Endothelial cell of umbilical vein (primary cell): ENCODE results near the gene THEMIS2. TPM values are rescaled to one million over a fixed set of nuclear protein-coding genes. Genes with fewer than 3 reads are reported as not detected.

ENCODE experiments used
- BruUV-seq: library from RNA; stranded (reverse); fragments of 400-500 nt; replicated peaks from 2 replicates; lab custom pipeline; 2021; lab: Mats Ljungman, UMichigan
- CTCF ChIA-PET: fragments of 300-600, 350-600 bp; sonication (Branson Sonifier 250); formaldehyde crosslinking; loops from one replicate; lab custom pipeline; 2021; ENCODE audit warnings: antibody characterized with exemption, inconsistent platforms; lab: Charles Lee
- POLR2A ChIA-PET: fragments of 300-600, 350-600 bp; sonication (Branson Sonifier 250); formaldehyde crosslinking; loops from one replicate; lab custom pipeline; 2021; ENCODE audit warnings: antibody characterized with exemption, inconsistent platforms; lab: Charles Lee
- DNase-seq: peaks from one replicate; pipeline ENCODE4 v3.0.0-alpha.2; 2011; ENCODE audit warnings: low read depth, low spot score
- FAIRE-seq: peaks from 2 replicates; lab custom pipeline; 2011; peaks lifted over from hg19 to GRCh38; lab: Jason Lieb, UNC
- H2AFZ ChIP-seq: 2 replicates; pipeline ENCODE4 v1.6.0; 2012; ENCODE audit warnings: low read depth, low read length, control low read depth, inconsistent platforms
- H3K27ac ChIP-seq: 2 replicates; pipeline ENCODE4 v1.5.1; 2011; ENCODE audit warnings: low read depth, mild to moderate bottlenecking, control low read depth, low read length, moderate library complexity; ENCODE audit not compliant: insufficient read depth
- H3K27me3 ChIP-seq, 2 experiments: 2 replicates each; pipeline versions ENCODE4 v1.6.0 to v1.6.1; 2011; ENCODE audit warnings: low read length in 2 of 2, mixed read lengths in 1 of 2; ENCODE audit not compliant: control insufficient read depth in 2 of 2, insufficient read depth in 2 of 2
- H3K36me3 ChIP-seq, 2 experiments: 2 replicates in 1 of 2; 3 replicates in 1 of 2; pipeline ENCODE4 v1.5.1; 2011; ENCODE audit warnings: low read length in 2 of 2, mild to moderate bottlenecking in 1 of 2, moderate library complexity in 1 of 2; ENCODE audit not compliant: control insufficient read depth in 2 of 2, insufficient read depth in 2 of 2; ENCODE audit errors: extremely low read depth in 1 of 2
- H3K4me1 ChIP-seq: 3 replicates; pipeline ENCODE4 v1.5.1; 2011; ENCODE audit warnings: mild to moderate bottlenecking, low read length; ENCODE audit not compliant: control insufficient read depth, insufficient read depth; ENCODE audit errors: extremely low read depth
- H3K4me2 ChIP-seq: 2 replicates; pipeline ENCODE4 v1.6.1; 2011; ENCODE audit warnings: low read length, control low read depth, mixed read lengths; ENCODE audit not compliant: insufficient read depth
- H3K4me3 ChIP-seq, 3 experiments: fragments of 200-600 bp in 1 of 3; sonication (generic), shearing (Covaris generic) in 1 of 3; replicated peaks in 1 of 3; 2 replicates each; pipeline ENCODE4 v1.5.1; 2011 to 2016; ENCODE audit warnings: control low read depth in 3 of 3, low read length in 3 of 3, mild to moderate bottlenecking in 2 of 3, inconsistent platforms in 1 of 3, low read depth in 1 of 3, moderate library complexity in 1 of 3; ENCODE audit not compliant: insufficient read depth in 1 of 3
- H3K79me2 ChIP-seq: 2 replicates; pipeline ENCODE4 v1.6.0; 2012; ENCODE audit warnings: low read length, inconsistent platforms; ENCODE audit not compliant: control insufficient read depth, insufficient read depth
- H3K9ac ChIP-seq: replicated peaks from 2 replicates; pipeline ENCODE3; 2011; ENCODE audit warnings: low read length, control low read depth; ENCODE audit not compliant: insufficient read depth; ENCODE audit errors: extremely low read depth
- H3K9me1 ChIP-seq: replicated peaks from 3 replicates; pipeline ENCODE4 v1.6.0; 2011; ENCODE audit warnings: mild to moderate bottlenecking, low read length; ENCODE audit not compliant: control insufficient read depth, insufficient read depth; ENCODE audit errors: extremely low read depth
- H3K9me3 ChIP-seq: replicated peaks from 2 replicates; pipeline ENCODE4 v1.5.1; 2012; ENCODE audit warnings: low read length, inconsistent platforms; ENCODE audit not compliant: control insufficient read depth, insufficient read depth
- H4K20me1 ChIP-seq: replicated peaks from 2 replicates; pipeline ENCODE3; 2011; ENCODE audit warnings: mild to moderate bottlenecking, low read length; ENCODE audit not compliant: control insufficient read depth, insufficient read depth; ENCODE audit errors: extremely low read depth
- CTCF ChIP-seq, 2 donors: IDR thresholded peaks; 1 replicate in 1 of 2; 2 replicates in 1 of 2; pipeline ENCODE4 v1.5.1; 2011; ENCODE audit warnings: low read length in 2 of 2, mild to moderate bottlenecking in 2 of 2, moderate library complexity in 2 of 2, control low read depth in 1 of 2, inconsistent platforms in 1 of 2, low read depth in 1 of 2; ENCODE audit not compliant: insufficient read depth in 1 of 2; ENCODE audit errors: extremely low read depth in 1 of 2
- EZH2 ChIP-seq: IDR thresholded peaks from 2 replicates; pipeline ENCODE4 v1.6.1; 2012; ENCODE audit warnings: borderline replicate concordance, low read depth, mild to moderate bottlenecking, moderate library complexity, low read length, inconsistent platforms; ENCODE audit not compliant: severe bottlenecking
- FOS ChIP-seq: IDR thresholded peaks from 2 replicates; pipeline ENCODE4 v1.6.1; 2011; ENCODE audit warnings: mild to moderate bottlenecking, low read length, moderate library complexity, borderline replicate concordance; ENCODE audit not compliant: insufficient read depth
- GATA2 ChIP-seq: IDR thresholded peaks from 2 replicates; pipeline ENCODE4 v1.7.0; 2011; ENCODE audit warnings: low read depth, mild to moderate bottlenecking, moderate library complexity, mixed read lengths, low read length; ENCODE audit not compliant: insufficient read length, insufficient read depth
- JUN ChIP-seq: IDR thresholded peaks from 2 replicates; pipeline ENCODE4 v1.6.1; 2011; ENCODE audit warnings: borderline replicate concordance, low read depth; ENCODE audit not compliant: insufficient read length, insufficient read depth
- MYC ChIP-seq: IDR thresholded peaks from one replicate; pipeline ENCODE4 v1.6.1; 2011; ENCODE audit warnings: mild to moderate bottlenecking, low read depth, low read length
- POLR2A ChIP-seq: IDR thresholded peaks from 2 replicates; pipeline ENCODE4 v1.6.1; 2012; ENCODE audit warnings: low read depth, mild to moderate bottlenecking, control low read depth, low read length
- POLR2AphosphoS5 ChIP-seq: IDR thresholded peaks from 2 replicates; pipeline ENCODE4 v1.6.1; 2012; ENCODE audit warnings: low read depth, mild to moderate bottlenecking, control low read depth, low read length, moderate library complexity; ENCODE audit not compliant: insufficient read depth
- dilution Hi-C: fragments of 300-500 bp; cut with MboI; formaldehyde crosslinking; loops from one replicate; pipeline ENCODE4 v1.15.0; 2019; ENCODE audit warnings: low sequenced_read_pairs; ENCODE audit not compliant: extremely low pct_ligation_motif_present
- intact Hi-C: fragments of 100-400 bp; cut with micrococcal nuclease; formaldehyde crosslinking; loops from one replicate; pipeline ENCODE4 v1.10.0; 2022
- polyA plus RNA-seq, 4 experiments: library from polyadenylated mRNA; depleted of rRNA in 3 of 4; stranded (reverse) in 3 of 4; unstranded in 1 of 4; fragments of >200 nt; gene quantifications; 2 replicates each; pipeline versions ENCODE4 v1.2.1 to v1.2.3, GENCODE V29; 2011 to 2012; ENCODE audit warnings: missing spikeins in 1 of 4
- total RNA-seq: library from RNA; stranded (reverse); gene quantifications from 2 replicates; pipeline ENCODE4 v1.2.3, GENCODE V29; 2021
- TF ChIP-seq, protein P1 (sequence below): IDR thresholded peaks from 2 replicates; pipeline ENCODE4 v1.6.1; 2011; ENCODE audit not compliant: insufficient read depth, insufficient read length

Gene THEMIS2
- total and polyA plus RNA-seq, 2 donors (not counting 3 experiments of a cell fraction or from before 2014, with no cell fraction given), result 11.1 to 15.7 TPM

GRCh38 chr1:27849951-27850350, 22.4 kb upstream of the THEMIS2 start:
- H3K27ac ChIP-seq, result no peak overlapping the region
- TF ChIP-seq EZH2 (no peak), JUN (no peak), CTCF (IDR thresholded peaks at IDR 0.05; ENCODE audit: extremely low read depth in 1 of 2, insufficient read depth in 1 of 2, low read depth in 1 of 2, low read length in 2 of 2) (no peak), POLR2AphosphoS5 (no peak), MYC (no peak), GATA2 (no peak), FOS (no peak), POLR2A (no peak)
- TF ChIP-seq, protein P1, sequence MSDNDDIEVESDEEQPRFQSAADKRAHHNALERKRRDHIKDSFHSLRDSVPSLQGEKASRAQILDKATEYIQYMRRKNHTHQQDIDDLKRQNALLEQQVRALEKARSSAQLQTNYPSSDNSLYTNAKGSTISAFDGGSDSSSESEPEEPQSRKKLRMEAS, result no peak
- no peak overlapping the region for H2AFZ ChIP-seq
- FAIRE-seq (no peak), DNase-seq (no peak)
- H3K4me2 ChIP-seq, result no peak overlapping the region
- no peaks in the 10 kb centered on the region for H4K20me1 ChIP-seq
- no peaks in the 10 kb centered on the region for H3K9me1 ChIP-seq
- POLR2A ChIA-PET, result no interaction called here
- dilution Hi-C loops (no loop called here), intact Hi-C loops (no loop called here)
- H3K36me3 ChIP-seq, result peaks cover 23 to 24% of the 10 kb centered on the region in 2 experiments
- no peaks in the 10 kb centered on the region for H3K9me3 ChIP-seq
- CTCF ChIA-PET, result interaction anchor here (0.7 kb wide), 1 partner anchor 131 kb away, joined by 3 read pairs; no protein-coding TSS in a partner anchor
- BruUV-seq, result no TSS peak
- no peak overlapping the region for H3K9ac ChIP-seq
- H3K4me1 ChIP-seq, result no peaks in the 10 kb centered on the region
- H3K79me2 ChIP-seq, result no peaks in the 10 kb centered on the region
- H3K27me3 ChIP-seq, result no peaks in the 10 kb centered on the region
- H3K4me3 ChIP-seq, result no peak overlapping the region
